Renal pelvis (tissue), 4 donors: Measurements from ENCODE around the gene MOV10. TPM values are rescaled to one million over a fixed set of nuclear protein-coding genes. Genes with fewer than 3 reads are reported as not detected.
"Not testable (repeated sequence)": the region's sequence is repeated elsewhere in the genome, so short reads cannot be mapped to it uniquely, and the experiment has no call there.

Experiments used
- DNase-seq: peaks from one replicate; pipeline ENCODE4 v3.0.0-alpha.2; 2013
- polyA plus RNA-seq, 3 donors: library from polyadenylated mRNA; unstranded; fragments of 120-200 nt; gene quantifications; one replicate each; pipeline ENCODE4 v1.2.1, GENCODE V29; 2013; ENCODE audit not compliant: insufficient read length in 3 of 3

The MOV10 gene
- polyA plus RNA-seq, 3 donors = 77.7 to 84.6 (median 81.0) TPM

DNA sequence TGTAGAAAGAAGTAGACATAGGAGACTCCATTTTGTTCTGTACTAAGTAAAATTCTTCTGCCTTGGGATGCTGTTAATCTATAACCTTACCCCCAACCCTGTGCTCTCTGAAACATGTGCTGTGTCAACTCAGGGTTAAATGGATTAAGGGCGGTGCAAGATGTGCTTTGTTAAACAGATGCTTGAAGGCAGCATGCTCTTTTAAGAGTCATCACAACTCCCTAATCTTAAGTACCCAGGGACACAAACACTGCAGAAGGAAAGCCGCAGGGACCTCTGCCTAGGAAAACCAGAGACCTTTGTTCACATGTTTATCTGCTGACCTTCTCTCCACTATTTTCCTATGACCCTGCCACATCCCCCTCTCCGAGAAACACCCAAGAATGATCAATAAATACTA is 54.6 kb downstream of the MOV10 start:
- DNase-seq = not testable (repeated sequence)

- DNase-seq = no peak
Observed at GRCh38 chr1:112729909-112730308, 55.5 kb downstream of the MOV10 start.

DNA sequence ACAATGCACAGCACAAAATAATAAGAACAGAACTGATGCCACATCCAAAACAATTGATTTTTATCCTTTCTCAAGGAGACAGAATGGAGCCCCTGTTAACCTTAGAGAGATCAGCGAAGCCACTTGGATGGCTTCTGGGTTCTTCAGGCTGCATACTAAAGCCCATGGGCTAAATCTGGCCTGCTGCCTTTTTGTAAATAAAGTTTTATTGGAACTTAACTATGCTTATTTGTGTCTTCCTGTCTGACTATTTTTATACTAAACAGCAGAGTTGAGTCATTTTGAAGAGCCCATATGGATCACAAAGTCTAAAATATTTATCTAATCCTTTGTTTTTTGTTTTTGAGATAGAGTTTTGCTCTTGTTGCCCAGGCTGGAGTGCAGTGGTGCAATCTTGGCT is 57.0 kb downstream of the MOV10 start:
- DNase-seq = no peak

DNA sequence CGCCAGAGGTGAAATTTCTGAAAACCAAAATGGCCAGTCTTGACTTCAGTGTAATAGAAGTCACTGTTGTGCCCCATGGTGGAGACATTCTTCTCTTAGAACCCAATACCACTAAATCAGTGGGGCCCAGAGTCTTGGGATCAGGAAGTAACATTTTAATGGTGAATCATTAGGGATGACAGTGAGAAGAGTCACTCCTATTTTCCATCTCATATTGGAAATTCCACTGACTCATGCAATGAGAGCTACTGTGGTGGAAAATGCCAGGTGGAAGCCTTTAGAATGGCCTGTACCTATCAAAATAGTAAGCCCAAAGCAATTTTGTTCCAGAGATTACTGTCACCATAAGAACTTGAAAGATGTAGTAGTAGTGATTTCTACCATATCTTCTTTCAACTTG is 61.3 kb downstream of the MOV10 start:
- no peak for DNase-seq

DNA sequence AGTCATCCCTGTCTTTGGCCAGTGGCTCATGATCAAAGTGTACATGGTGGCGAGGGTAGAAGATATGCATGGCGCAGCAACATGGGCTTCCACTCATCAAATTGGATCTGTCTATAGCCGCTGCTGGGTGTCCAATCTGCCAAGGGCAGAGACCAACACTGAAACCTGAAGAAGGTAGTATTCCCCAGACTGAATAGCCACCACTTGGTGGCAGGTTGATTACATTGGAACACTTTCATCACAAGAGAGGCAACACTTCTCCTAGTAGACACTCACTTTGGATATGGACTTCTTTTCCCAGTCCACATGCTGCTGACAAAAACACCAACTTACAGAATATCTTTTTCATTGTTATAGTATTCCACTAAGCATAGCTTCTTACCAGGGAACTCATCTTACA is 63.1 kb downstream of the MOV10 start:
- DNase-seq = no peak

GRCh38 chr1:112743174-112744008 is 68.9 kb downstream of the MOV10 start:
- no peak for DNase-seq

DNA sequence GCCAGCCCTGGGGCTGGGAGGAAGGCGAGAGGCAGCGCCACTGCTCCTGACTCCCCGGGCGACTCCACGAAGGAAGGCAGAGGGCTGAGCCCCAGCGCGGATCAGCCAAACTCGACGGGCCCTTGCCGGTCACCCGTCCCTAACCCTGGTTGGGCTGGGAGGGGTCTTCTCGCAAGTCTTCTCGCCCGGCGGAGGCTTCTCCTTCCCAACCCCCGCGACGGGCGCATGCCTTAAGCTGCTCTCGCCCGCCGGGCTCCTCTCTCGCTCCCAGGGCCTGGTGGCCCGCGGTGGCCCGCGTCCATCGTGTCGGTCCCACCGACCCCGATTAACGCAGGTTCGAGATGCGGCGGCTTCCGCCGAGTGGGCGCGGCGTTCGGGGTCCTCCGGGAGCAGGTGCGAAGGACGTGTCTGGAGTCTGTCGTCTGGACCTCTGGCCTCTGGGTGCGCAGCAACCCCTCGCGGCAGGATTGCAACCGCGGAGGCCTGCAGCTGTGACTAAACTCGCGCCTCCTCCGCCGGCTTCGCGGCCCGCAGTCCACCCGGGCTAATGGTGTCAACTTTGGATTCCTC is 69.6 kb downstream of the MOV10 start:
- DNase-seq = no peak

- DNase-seq = no peak
Observed at GRCh38 chr1:112748396-112748795, 73.9 kb downstream of the MOV10 start.

Other genes starting within 250 kb of the MOV10 start
- 1 to 10 TPM; 2.9 to 4.6 (median 3.3) TPM for gene WNT2B, start 165.7 kb upstream of the MOV10 start, polyA plus RNA-seq
- 10 to 100 TPM; 23.2 to 31.6 (median 28.9) TPM for gene ST7L, start 55.5 kb upstream of the MOV10 start, polyA plus RNA-seq
- 100 to 1,000 TPM; 127 to 128 (median 128) TPM for gene CAPZA1, start 54.8 kb upstream of the MOV10 start, polyA plus RNA-seq
- 100 to 1,000 TPM; 218 to 265 (median 230) TPM for gene RHOC, start 32.5 kb downstream of the MOV10 start, polyA plus RNA-seq
- gene PPM1J, start 40.7 kb downstream of the MOV10 start, polyA plus RNA-seq = 1 to 10 TPM; 1.3 to 2.0 (median 1.5) TPM